A673 (cell line): Measurements from ENCODE around the gene FCMR.

Experiments
- EZH2 ChIP-seq: fragments of 200-600 bp; sonication (generic); IDR thresholded peaks from 2 replicates; pipeline ENCODE4 v1.6.1; 2017; ENCODE audit warnings: borderline replicate concordance, low read depth, mild to moderate bottlenecking, mixed read lengths, antibody characterized with exemption, low read length; ENCODE audit not compliant: poor library complexity, severe bottlenecking
- TF ChIP-seq, protein P1 (sequence below): fragments of 300-800, 200-600 bp; sonication (generic); conservative IDR thresholded peaks from 2 replicates; pipeline ENCODE4 v1.5.1; 2017; ENCODE audit warnings: low read depth, mild to moderate bottlenecking, antibody characterized with exemption, low read length, moderate library complexity, mixed read lengths

DNA sequence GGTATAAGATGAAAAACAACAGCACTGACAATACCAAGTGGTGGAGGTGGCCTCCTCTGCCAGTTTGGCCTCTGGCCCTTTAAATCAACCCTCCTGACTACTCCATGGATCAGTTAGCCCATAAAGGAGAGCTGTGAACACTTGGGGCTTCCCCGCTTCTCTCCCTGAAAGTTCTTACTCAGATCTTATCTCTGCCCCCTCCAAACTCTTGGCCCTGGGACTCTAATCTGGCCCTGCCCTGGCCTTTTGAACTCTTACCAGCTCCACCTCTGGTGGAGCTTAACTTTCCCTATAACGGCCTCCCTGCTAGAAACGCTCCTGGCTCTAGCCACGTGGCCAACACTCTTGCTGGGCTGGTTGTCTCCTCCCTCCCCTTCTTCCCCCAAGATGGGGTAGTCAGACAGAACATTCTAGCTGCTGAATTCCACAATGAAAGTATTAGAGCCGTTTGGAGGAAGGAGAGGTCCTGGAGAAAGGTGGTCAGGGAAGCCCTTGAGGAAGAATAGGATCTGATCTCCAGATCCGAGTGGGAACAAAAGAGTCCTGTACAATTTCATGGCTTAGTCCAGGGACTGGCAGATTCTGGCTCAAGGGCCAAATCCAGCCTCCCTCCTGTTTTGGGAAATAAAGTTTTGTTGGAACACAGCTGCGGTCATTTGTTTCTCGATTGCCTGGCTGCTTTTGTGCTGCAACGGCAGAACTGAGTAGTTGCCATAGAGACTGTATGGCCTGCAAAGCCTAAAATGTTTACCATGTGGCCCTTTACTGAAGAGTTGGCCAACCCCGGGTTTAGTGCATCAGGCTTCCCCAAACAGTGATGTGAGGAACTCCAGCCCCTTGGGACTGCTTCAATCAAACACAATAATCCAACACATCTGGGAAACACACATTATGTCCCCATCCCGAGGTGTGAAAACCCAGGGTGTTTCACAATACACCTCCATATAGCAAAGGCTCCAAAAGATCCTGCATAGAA lies 34.0 kb upstream of the FCMR start:
- TF ChIP-seq, protein P1, sequence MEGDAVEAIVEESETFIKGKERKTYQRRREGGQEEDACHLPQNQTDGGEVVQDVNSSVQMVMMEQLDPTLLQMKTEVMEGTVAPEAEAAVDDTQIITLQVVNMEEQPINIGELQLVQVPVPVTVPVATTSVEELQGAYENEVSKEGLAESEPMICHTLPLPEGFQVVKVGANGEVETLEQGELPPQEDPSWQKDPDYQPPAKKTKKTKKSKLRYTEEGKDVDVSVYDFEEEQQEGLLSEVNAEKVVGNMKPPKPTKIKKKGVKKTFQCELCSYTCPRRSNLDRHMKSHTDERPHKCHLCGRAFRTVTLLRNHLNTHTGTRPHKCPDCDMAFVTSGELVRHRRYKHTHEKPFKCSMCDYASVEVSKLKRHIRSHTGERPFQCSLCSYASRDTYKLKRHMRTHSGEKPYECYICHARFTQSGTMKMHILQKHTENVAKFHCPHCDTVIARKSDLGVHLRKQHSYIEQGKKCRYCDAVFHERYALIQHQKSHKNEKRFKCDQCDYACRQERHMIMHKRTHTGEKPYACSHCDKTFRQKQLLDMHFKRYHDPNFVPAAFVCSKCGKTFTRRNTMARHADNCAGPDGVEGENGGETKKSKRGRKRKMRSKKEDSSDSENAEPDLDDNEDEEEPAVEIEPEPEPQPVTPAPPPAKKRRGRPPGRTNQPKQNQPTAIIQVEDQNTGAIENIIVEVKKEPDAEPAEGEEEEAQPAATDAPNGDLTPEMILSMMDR = no peak
- no peak for TF ChIP-seq EZH2
